Body of pancreas (tissue), 4 donors: ENCODE results near the gene USP10.

Experiments used
- POLR2A ChIP-seq, 3 donors: fragments of 450-650 bp; IDR thresholded peaks; one replicate each; pipeline ENCODE4 v1.6.1; 2016; ENCODE audit warnings: antibody characterized with exemption in 3 of 3, mild to moderate bottlenecking in 2 of 3
- TF ChIP-seq, protein P1 (sequence below), 7 experiments: fragments of 450-650 bp in 4 of 7; fragments of 200-600 bp in 3 of 7; sonication (generic) in 3 of 7; IDR thresholded peaks; one replicate each; pipeline ENCODE4 v1.5.1; 2016 to 2019; ENCODE audit warnings: antibody characterized with exemption in 7 of 7

- TF ChIP-seq, protein P1, sequence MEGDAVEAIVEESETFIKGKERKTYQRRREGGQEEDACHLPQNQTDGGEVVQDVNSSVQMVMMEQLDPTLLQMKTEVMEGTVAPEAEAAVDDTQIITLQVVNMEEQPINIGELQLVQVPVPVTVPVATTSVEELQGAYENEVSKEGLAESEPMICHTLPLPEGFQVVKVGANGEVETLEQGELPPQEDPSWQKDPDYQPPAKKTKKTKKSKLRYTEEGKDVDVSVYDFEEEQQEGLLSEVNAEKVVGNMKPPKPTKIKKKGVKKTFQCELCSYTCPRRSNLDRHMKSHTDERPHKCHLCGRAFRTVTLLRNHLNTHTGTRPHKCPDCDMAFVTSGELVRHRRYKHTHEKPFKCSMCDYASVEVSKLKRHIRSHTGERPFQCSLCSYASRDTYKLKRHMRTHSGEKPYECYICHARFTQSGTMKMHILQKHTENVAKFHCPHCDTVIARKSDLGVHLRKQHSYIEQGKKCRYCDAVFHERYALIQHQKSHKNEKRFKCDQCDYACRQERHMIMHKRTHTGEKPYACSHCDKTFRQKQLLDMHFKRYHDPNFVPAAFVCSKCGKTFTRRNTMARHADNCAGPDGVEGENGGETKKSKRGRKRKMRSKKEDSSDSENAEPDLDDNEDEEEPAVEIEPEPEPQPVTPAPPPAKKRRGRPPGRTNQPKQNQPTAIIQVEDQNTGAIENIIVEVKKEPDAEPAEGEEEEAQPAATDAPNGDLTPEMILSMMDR (IDR thresholded peaks at IDR 0.05) = no peak
- TF ChIP-seq POLR2A (IDR thresholded peaks at IDR 0.05) = no peak
These were observed 39.7 kb downstream of the USP10 start for GRCh38 chr16:84739349-84740124.
